Measurements from ENCODE around the gene EMSY.
A peak's percentile ranks its signal among the peaks of the same experiment; 100 is the strongest.
"Not testable (repeated sequence)": the region's sequence is repeated elsewhere in the genome, so short reads cannot be mapped to it uniquely, and the experiment has no call there.

EMSY gene, protein sequence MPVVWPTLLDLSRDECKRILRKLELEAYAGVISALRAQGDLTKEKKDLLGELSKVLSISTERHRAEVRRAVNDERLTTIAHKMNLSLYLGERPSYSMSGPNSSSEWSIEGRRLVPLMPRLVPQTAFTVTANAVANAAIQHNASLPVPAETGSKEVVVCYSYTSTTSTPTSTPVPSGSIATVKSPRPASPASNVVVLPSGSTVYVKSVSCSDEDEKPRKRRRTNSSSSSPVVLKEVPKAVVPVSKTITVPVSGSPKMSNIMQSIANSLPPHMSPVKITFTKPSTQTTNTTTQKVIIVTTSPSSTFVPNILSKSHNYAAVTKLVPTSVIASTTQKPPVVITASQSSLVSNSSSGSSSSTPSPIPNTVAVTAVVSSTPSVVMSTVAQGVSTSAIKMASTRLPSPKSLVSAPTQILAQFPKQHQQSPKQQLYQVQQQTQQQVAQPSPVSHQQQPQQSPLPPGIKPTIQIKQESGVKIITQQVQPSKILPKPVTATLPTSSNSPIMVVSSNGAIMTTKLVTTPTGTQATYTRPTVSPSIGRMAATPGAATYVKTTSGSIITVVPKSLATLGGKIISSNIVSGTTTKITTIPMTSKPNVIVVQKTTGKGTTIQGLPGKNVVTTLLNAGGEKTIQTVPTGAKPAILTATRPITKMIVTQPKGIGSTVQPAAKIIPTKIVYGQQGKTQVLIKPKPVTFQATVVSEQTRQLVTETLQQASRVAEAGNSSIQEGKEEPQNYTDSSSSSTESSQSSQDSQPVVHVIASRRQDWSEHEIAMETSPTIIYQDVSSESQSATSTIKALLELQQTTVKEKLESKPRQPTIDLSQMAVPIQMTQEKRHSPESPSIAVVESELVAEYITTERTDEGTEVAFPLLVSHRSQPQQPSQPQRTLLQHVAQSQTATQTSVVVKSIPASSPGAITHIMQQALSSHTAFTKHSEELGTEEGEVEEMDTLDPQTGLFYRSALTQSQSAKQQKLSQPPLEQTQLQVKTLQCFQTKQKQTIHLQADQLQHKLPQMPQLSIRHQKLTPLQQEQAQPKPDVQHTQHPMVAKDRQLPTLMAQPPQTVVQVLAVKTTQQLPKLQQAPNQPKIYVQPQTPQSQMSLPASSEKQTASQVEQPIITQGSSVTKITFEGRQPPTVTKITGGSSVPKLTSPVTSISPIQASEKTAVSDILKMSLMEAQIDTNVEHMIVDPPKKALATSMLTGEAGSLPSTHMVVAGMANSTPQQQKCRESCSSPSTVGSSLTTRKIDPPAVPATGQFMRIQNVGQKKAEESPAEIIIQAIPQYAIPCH (N-terminal part only)

GRCh38 chr11:76444384-76445120 lies at the start of gene EMSY:
EMSY (plus strand) TSS chr11:76445018; CDS start chr11:76446939, 1,921 bp downstream.
- DNase-seq: peak; percentile 76

DNA sequence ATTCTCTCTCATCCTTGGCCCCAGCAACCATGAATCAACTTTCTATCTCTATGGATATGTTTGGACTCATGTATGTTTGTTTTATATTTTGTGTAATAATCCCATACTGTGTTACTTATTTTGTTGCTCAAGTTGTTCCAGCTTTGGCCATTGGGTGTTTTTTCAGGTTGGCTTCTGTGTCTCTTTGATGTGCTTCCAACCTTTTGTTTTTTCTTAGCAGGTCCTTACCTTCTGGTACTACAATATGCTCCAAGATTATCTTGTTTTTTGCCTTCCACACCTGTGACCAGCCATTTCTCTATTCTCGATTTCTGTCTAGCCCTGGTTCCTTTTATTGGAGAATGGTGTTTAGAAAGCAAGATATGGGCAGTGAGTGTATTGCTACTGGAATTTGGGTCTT lies 49.5 kb upstream of the EMSY start:
- no peak for DNase-seq

DNA sequence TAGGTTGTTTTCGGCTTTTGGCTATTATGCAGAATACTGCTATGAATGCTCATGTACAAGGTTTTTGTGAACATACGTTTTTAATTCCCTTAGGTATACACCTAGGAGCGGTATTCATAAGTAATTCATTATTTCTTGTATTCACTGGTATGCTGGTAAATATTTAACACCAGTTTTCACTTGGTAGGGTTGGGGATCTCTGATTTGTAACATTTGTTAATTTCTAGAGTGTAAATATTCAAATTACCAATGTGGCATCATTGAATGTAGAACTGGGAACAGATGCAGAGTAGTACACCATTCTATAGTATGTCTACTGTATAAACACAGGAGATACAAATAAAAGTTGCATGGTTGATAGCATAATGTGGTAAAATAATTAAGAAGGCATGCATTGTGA lies 47.4 kb upstream of the EMSY start:
- DNase-seq: no peak

DNA sequence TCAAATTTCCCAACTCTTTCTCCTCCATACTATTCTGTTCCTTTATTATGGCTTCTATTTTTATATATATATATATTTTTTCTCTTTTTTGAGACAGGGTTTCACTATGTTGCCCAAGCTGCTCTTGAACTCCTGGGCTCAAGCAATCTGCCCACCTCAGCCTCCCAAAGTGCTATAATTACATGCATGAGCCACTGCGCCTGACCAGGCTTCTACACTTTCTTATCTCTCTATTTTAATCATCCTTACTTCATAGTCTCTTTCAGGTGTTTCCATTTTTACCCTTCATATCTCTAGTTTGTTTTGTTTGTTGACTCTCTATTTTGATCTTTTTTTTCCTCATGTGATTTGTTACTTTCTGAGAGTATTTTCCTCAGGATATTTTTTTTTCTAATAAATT lies 43.9 kb upstream of the EMSY start:
- no peak for DNase-seq

GRCh38 chr11:76401484-76401883 lies 43.3 kb upstream of the EMSY start:
- not testable (repeated sequence) for DNase-seq

DNA sequence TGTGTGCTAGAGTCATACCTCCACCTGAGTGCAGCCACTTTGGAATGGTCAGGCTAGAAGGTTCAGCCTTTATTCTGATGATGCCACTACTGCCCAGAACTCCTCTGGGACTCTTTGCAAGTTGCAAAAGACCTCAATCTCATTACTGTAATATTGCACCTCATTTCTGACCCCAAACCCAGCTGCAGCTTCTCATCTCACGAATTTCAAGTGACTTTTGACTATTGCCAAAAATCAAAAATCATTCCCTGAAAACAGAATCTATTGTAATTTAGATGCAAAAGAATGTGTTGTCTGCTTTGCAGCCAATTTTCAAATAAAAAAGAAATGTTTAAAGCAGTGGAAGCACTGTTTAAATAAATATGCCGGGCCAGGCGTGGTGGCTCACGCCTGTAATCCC lies 38.5 kb upstream of the EMSY start:
- no peak for DNase-seq

GRCh38 chr11:76408171-76408965 lies 36.5 kb upstream of the EMSY start:
- no peak for DNase-seq

GRCh38 chr11:76410851-76411357 lies 33.9 kb upstream of the EMSY start:
- DNase-seq: no peak

GRCh38 chr11:76415073-76415472 lies 29.7 kb upstream of the EMSY start:
- DNase-seq: no peak

- DNase-seq: no peak
Observed at GRCh38 chr11:76419896-76420295, 24.9 kb upstream of the EMSY start.

DNA sequence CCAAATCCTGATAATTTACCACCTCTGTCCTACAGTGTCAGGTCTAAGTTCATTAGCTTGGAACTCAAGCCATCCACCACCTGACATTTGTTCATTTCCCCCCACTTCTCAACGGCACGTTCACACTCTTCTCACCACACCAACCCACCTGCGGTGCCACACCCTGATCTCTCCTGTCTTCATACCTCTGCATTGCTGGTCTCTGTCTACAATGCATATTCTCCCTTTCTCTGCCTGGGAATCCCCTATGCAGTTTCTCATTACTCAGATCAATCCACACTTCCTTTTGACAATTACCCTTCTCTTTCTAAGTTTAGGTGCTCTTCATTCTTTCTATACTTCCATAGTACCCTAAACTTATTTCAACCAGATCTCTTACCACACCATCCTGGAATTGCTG lies 20.4 kb upstream of the EMSY start:
- no peak for DNase-seq

DNA sequence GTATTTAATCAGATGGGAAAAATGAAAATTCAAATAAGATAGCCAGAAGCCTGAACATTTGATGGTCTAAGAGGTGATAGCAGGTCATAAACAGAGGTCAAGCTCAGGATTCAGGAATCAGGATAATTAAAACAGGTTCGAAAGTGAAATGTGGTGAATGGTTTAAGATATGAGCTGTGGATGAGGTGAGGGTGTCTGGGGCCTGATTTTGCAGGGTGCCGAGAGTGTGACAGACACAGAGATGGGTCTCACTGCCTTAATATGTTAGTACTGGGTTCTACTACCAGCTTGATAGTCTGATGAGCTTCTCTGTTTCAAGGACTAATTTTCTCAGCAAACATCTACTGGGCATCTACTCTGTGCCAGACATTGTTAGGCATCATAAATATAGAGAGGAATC lies 19.9 kb upstream of the EMSY start:
- no peak for DNase-seq

- DNase-seq: no peak
Observed at GRCh38 chr11:76426660-76427059, 18.2 kb upstream of the EMSY start.

- DNase-seq: no peak
Observed at GRCh38 chr11:76436020-76436419, 8.8 kb upstream of the EMSY start.

- no peak for DNase-seq
Observed at GRCh38 chr11:76443268-76443980, 1.4 kb upstream of the EMSY start.

GRCh38 chr11:76444065-76444383 lies 794 bp upstream of the EMSY start:
- no peak for DNase-seq

DNA sequence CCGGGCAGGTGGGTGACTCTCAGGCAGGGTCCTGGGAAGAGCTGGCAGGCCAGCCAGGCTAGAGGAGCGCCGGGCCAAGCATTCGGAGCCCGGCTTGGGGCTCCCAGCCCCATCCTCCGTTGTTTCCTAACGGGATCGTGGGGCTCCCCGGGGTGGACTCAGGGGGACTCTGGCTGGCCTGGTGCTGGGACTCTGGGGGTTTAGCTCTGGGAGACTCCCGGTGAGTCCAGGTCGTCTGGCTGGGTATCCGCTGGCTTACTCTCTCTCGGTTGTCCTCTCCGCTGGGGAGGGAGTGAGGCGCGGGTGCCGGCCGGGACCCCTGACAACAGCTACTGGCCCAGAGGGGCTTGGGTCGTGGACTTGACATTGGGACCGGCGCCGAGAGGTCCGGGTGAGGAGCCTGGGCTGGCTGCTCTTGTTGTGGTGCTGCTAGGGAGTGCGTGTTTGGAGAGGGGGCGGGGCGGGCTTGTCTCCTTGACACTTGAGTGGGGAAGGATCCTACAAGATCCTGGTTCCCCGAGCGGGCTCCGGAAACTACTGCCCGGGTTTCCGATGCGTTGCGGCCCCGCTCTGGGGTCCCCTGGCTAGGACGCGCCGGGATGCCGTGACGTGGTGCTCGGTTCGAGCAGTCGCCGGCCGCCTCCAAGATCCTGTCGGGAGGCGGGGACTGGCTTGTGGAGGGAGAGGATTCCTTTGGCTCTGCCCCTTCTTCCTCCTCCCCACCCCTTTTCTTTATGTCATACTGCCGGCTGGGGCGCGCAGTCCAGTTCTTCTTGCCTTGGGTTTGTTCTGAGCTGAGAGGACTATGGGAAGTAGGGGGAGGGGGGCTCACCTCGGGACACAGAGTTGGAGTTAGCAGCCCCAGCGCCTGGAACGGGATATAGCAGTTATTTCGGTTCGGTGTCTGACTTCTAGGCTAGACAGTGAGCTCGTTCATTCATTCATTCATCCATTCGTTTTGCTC lies 585 bp downstream of the EMSY start:
- peak; percentile 7 for DNase-seq

GRCh38 chr11:76448506-76448905 lies 3.7 kb downstream of the EMSY start:
- DNase-seq: no peak

DNA sequence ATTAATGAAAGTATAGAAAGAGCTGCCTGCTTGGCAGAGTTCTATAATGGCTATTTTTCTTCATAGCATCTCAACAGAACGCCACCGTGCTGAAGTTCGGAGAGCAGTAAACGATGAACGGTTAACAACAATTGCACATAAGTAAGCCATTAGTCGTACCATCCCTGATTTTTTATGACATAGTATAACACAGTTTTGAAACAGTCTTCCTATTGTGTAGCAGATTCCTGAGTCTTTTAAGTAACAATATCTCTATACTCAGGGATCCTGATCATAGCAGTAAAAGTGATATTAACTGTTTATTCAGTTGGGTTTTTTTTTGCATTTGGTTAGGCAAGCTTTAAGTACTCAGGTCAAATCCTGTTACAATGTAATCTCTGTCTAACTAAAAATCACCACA lies 8.4 kb downstream of the EMSY start:
- no peak for DNase-seq

GRCh38 chr11:76455331-76455730 lies 10.5 kb downstream of the EMSY start:
- DNase-seq: no peak
